Stomach (tissue), 4 donors: Measurements from ENCODE around the gene CDH12.

Experiments used
- CTCF ChIP-seq, 7 experiments: fragments of 450-650 bp in 4 of 7; fragments of 200-600 bp in 3 of 7; sonication (generic) in 3 of 7; IDR thresholded peaks; one replicate each; pipeline ENCODE4 v1.5.1; 2016 to 2019; ENCODE audit warnings: antibody characterized with exemption in 7 of 7, control low read depth in 2 of 7, mild to moderate bottlenecking in 1 of 7
- POLR2AphosphoS5 ChIP-seq, 3 donors: sonication (generic); formaldehyde crosslinking; IDR thresholded peaks; one replicate each; pipeline ENCODE4 v1.6.1; 2016; ENCODE audit warnings: antibody characterized with exemption in 3 of 3

DNA sequence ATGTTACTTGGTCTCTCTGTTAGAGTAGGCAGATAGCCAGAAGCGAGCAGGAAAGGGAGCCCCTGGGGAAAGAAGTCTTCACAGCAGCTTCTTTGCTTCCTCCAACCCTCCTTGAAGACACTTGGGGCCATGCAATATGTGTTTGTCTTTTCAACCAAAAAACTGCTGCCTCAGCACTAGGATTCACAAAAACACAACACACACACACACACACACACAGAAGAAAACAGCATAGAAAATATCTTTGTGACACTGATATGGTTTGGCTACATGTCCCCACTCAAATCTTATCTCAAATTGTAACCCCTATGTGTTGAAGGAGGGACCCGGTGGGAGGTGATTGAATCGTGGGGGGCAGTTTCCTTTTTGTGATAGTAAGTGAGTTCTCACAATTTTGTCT, 133.3 kb downstream of the CDH12 start:
- TF ChIP-seq CTCF (IDR thresholded peaks at IDR 0.05) (no peak), POLR2AphosphoS5 (IDR thresholded peaks at IDR 0.05) (no peak)
